ENCODE measurements around the gene THBS2.

The THBS2 gene

GRCh38 chr6:169190970-169191369 is 62.7 kb downstream of the THBS2 start:
- no peaks in the 10 kb centered on the region for H4K20me1 ChIP-seq (ENCODE audit: insufficient read depth, low read length, poor library complexity, severe bottlenecking)
- no peaks in the 10 kb centered on the region for H3K79me2 ChIP-seq (ENCODE audit: insufficient read depth, low read length)
- no peak for TF ChIP-seq CTCF (conservative IDR thresholded peaks at IDR 0.05; ENCODE audit: low read length)
- TF ChIP-seq EZH2phosphoT487 (IDR thresholded peaks at IDR 0.05; ENCODE audit: borderline replicate concordance) = no peak
- H3K9ac ChIP-seq (ENCODE audit: low read depth, low read length, poor library complexity, severe bottlenecking) = no peak overlapping the region
- H3K36me3 ChIP-seq (ENCODE audit: insufficient read depth, low read length) = no peaks in the 10 kb centered on the region
- no peaks in the 10 kb centered on the region for H3F3A ChIP-seq (ENCODE audit: low read depth)
- peaks cover 14% of the 10 kb centered on the region; the same call in 1 of the 2 replicates for H3K9me3 ChIP-seq (ENCODE audit: insufficient read depth, low read depth, low read length)
- H2AFZ ChIP-seq (ENCODE audit: low read length) = no peak overlapping the region
- H3K4me2 ChIP-seq (ENCODE audit: low read depth, low read length, poor library complexity, severe bottlenecking) = no peak overlapping the region
- no peaks in the 10 kb centered on the region for H3K9me2 ChIP-seq (replicated peaks; ENCODE audit: low read depth, low read length)
- no peaks in the 10 kb centered on the region for H3K4me1 ChIP-seq (ENCODE audit: insufficient read depth, low read length, poor library complexity, severe bottlenecking)
- H3K27me3 ChIP-seq (ENCODE audit: insufficient read depth, low read length, poor library complexity, severe bottlenecking) = no peaks in the 10 kb centered on the region
- no peak overlapping the region for H3K4me3 ChIP-seq (ENCODE audit: low read length, poor library complexity, severe bottlenecking)

GRCh38 chr6:169190144-169190584 is 63.5 kb downstream of the THBS2 start:
- TF ChIP-seq CTCF (conservative IDR thresholded peaks at IDR 0.05; ENCODE audit: low read length) = no peak
- no peak for TF ChIP-seq EZH2phosphoT487 (IDR thresholded peaks at IDR 0.05; ENCODE audit: borderline replicate concordance)
- Histone ChIP-seq H3K36me3 (ENCODE audit: insufficient read depth, low read length) (no peaks in the 10 kb centered on the region), H3K4me2 (ENCODE audit: low read depth, low read length, poor library complexity, severe bottlenecking) (no peak overlapping the region), H3K4me3 (ENCODE audit: low read length, poor library complexity, severe bottlenecking) (no peak overlapping the region), H4K20me1 (ENCODE audit: insufficient read depth, low read length, poor library complexity, severe bottlenecking) (no peaks in the 10 kb centered on the region), H3K79me2 (ENCODE audit: insufficient read depth, low read length) (no peaks in the 10 kb centered on the region), H3K4me1 (ENCODE audit: insufficient read depth, low read length, poor library complexity, severe bottlenecking) (no peaks in the 10 kb centered on the region), H3F3A (ENCODE audit: low read depth) (no peaks in the 10 kb centered on the region), H3K9me2 (replicated peaks; ENCODE audit: low read depth, low read length) (no peaks in the 10 kb centered on the region), H3K9me3 (ENCODE audit: insufficient read depth, low read depth, low read length) (peaks cover 14% of the 10 kb centered on the region; the same call in 1 of the 2 replicates), H3K9ac (ENCODE audit: low read depth, low read length, poor library complexity, severe bottlenecking) (no peak overlapping the region), H2AFZ (ENCODE audit: low read length) (no peak overlapping the region), H3K27me3 (ENCODE audit: insufficient read depth, low read length, poor library complexity, severe bottlenecking) (no peaks in the 10 kb centered on the region)

GRCh38 chr6:169189686-169190085 is 64.0 kb downstream of the THBS2 start:
- Histone ChIP-seq H2AFZ (ENCODE audit: low read length) (no peak overlapping the region), H3K4me2 (ENCODE audit: low read depth, low read length, poor library complexity, severe bottlenecking) (no peak overlapping the region), H3K79me2 (ENCODE audit: insufficient read depth, low read length) (no peaks in the 10 kb centered on the region), H3F3A (ENCODE audit: low read depth) (no peaks in the 10 kb centered on the region), H3K27me3 (ENCODE audit: insufficient read depth, low read length, poor library complexity, severe bottlenecking) (no peaks in the 10 kb centered on the region), H3K9ac (ENCODE audit: low read depth, low read length, poor library complexity, severe bottlenecking) (no peak overlapping the region), H3K9me3 (ENCODE audit: insufficient read depth, low read depth, low read length) (peaks cover 17% of the 10 kb centered on the region; the same call in 1 of the 2 replicates), H4K20me1 (ENCODE audit: insufficient read depth, low read length, poor library complexity, severe bottlenecking) (no peaks in the 10 kb centered on the region), H3K36me3 (ENCODE audit: insufficient read depth, low read length) (no peaks in the 10 kb centered on the region), H3K4me1 (ENCODE audit: insufficient read depth, low read length, poor library complexity, severe bottlenecking) (no peaks in the 10 kb centered on the region), H3K9me2 (replicated peaks; ENCODE audit: low read depth, low read length) (no peaks in the 10 kb centered on the region), H3K4me3 (ENCODE audit: low read length, poor library complexity, severe bottlenecking) (no peak overlapping the region)
- TF ChIP-seq CTCF (conservative IDR thresholded peaks at IDR 0.05; ENCODE audit: low read length) = no peak
- TF ChIP-seq EZH2phosphoT487 (IDR thresholded peaks at IDR 0.05; ENCODE audit: borderline replicate concordance) = no peak
